HTR-8/SVneo (cell line): ENCODE results near the gene MAGI1.
A peak's percentile ranks its signal among the peaks of the same experiment; 100 is the strongest.
"Not testable (repeated sequence)": the region's sequence is repeated elsewhere in the genome, so short reads cannot be mapped to it uniquely, and the experiment has no call there.

Experiments
- DNase-seq: peaks from one replicate; pipeline ENCODE4 v3.0.0; 2011; ENCODE audit warnings: low spot score, mixed read lengths; ENCODE audit not compliant: insufficient read length
- FAIRE-seq: peaks from 2 replicates; lab custom pipeline; 2011; peaks lifted over from hg19 to GRCh38; lab: Jason Lieb, UNC

Gene MAGI1

DNA sequence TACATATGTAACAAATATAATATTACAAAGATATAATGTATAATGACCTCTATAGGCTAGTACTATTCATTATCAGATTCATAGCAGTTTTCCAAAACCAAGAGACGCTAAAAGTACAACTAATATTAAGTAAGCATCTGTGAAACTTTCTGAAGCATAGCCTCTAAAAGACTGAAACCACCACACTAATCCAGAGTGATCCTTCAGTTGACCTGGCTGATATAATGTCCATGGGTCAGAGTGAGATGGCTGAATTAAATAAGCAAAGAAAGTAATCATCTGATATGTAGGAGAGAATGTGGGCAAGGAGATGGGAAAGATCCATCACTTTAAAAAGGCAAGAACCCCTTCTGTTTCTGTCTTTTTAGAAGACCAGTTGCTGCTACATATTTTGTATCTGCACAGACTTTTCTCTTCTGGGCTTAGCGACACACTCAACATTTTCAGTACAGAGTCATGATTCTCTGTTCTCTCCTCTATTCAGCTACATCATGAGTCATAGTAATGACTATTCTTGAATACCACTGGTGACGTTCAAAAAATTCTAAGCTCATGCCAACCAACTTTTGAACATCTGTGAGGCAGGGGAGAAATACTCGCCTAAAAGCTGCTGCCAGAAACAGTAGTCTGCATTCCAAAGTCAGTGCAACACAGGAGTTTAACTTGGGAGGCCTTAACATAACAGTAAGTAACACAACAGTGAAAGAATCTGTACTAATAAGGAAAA, 149.6 kb downstream of the MAGI1 start:
- no peak for FAIRE-seq

DNA sequence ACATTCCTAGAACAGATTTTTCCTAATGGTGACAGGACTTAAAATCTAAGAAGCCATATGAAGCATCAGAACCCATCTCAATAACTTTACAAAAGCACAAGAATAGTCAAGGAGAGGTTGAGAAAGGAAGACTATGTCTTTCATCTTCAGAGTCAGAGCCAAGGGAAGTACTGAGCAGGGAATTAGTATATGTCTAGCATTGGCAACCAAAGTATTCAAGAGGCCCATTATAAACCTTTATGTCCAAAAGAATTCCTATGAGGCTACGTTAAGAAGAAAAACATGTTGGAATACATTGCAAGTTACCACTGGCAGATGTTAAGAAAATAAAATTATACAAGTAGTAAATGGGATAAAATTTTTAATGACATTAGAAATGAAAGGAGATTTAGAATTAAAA, 150.5 kb downstream of the MAGI1 start:
- DNase-seq, result no peak
- FAIRE-seq, result no peak

More for the DNA sequence above, 149.6 kb downstream of the MAGI1 start:
- DNase-seq, result peak; percentile 53

DNA sequence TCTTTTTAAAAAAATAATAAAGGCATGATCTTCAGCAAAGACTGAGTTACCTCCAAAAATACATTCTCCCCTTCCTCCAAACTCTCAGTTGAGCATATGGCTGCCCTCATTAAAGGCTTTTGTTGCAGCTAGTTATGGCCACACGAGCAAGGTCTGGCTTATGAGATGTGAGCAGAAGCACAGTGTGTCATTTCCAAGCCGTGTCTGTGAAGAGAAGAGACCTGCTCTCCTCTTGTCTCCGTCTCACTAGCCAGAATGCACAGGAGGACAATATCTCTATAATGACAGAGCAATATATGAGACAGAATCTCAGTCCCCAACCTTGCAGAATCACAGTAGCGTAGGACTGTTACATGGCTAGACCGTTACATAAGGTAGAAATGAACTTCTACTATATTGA, 152.3 kb downstream of the MAGI1 start:
- no peak for DNase-seq
- no peak for FAIRE-seq

DNA sequence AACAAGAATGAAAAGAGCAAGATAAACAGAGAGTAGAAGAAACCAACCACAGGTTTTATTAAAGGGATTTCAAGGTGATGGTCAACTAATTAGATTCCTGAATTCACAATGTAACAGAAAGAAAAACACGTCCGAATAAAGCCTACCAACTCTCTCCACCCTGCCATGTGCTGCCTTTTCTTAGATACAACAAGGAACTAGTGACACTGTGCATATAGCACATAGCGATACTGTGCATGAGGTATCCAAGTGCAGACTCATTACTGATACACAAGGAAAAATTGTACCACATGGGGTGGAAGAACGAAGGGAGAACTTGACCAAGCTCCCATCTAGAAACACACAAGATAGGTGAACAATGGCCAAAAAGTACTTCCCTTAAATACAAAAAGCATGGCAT, 154.6 kb downstream of the MAGI1 start:
- no peak for FAIRE-seq
- DNase-seq, result no peak

DNA sequence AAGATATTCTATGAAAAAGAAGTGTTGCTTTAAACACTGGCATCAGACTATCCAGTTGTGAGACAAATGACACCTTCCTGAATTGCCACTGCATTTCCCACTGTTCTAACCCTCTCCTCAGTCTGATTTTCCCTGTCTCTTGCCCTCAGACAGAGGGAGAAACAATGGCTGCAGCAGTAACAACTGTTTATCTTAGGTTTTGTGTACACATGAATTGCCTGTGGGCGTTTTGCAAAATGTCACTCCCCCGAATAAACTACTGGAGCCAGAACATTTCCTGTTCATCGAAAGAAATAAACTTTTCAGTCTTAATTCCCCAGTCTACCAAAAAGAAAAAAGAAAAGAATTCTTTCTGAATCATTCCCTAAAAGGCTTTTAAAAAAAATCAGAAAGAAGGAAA, 155.1 kb downstream of the MAGI1 start:
- FAIRE-seq (no peak), DNase-seq (no peak)

DNA sequence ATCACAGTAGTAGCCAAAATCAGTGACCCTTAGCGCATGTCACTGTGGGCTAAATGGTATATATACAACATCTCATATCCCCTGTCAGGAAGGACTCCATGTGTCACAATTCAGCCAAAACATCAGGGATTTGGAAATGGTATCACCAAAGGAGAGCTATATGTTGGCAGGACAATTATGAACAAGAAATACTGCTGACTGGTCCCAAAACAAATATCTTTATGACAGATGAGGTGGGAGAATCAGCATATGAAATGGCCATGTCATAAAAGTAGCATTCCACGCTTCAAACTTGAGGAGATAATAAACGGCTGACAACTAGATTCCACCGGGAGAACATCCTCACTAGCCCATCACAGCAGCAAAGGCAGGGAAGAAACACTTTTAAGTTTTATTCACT, 158.4 kb downstream of the MAGI1 start:
- no peak for FAIRE-seq

DNA sequence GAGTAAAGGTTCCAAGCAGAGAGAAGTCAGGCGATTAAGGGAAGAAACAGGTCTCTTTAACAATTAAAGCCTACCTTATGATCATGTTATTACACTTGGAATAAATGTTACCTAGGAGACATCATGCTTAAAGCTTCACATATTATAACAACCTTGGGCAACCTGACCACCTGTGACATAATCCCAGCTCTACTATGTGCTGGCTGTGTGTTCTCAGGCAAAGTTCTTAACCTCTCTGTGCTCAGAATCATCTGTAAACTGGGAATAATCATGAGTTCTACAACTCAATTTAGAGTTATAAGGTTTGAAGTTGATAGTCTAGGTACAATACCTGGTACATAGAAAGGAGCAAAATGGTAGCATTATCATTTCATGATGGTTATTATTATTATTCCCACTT, 159.3 kb downstream of the MAGI1 start:
- FAIRE-seq (no peak), DNase-seq (no peak)

More for the DNA sequence above, 158.4 kb downstream of the MAGI1 start:
- no peak for DNase-seq

DNA sequence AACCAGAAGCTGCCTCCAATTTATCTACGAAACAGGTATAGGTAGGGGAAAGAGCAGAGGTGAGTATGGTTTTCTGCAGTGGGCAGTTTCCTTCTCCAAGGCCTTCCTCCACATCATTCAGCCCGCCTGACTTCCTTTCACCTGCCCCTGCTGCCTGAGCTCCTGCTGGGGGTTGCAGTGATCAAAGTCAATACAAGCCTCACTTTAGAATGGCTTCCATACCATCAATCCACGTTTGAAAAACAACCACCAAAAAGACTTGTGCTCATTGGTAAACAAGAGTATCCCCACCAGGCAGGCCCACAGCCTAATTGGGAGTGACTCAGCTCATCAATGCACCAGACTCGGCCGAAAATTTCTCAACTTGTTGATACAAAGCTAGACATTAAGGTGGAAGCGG, 159.9 kb downstream of the MAGI1 start:
- FAIRE-seq (no peak), DNase-seq (no peak)

DNA sequence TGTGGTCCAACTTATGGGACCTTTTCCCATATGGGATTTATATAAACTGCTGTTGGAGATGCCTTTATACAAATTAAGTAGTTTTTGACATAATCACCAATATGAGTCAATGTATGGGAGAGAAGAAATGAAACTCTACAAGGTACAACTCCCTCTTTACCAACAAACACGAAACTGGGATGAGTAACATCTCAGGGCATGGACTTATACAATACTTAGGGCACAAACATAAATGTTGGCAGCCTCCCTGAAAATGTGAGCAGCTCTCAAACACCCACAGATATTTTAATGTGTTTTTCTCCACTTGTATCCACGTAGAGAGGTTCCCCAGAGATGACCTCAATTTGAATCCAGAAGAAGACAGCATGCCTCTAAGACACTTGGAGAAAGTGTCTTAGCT, 161.6 kb downstream of the MAGI1 start:
- FAIRE-seq (no peak), DNase-seq (no peak)

DNA sequence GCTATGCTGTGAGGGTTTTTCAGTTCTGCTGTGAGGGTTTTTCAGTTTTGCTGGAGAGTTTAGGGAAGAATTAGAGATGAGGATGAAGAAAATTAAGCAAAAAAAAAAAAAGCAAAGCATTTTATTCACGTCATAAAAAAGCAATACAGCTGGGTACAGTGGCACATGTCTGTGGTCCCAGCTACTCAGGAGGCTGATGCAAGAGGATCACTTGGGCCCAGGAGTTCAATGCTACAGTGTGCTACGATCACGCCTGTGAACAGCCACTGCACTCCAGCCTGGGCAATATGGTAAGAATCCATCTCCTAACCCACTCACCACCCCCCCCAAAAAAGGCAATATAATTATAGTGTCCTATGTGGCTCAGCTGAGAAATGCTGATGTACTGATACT, 162.7 kb downstream of the MAGI1 start:
- FAIRE-seq, result no peak
- no peak for DNase-seq

DNA sequence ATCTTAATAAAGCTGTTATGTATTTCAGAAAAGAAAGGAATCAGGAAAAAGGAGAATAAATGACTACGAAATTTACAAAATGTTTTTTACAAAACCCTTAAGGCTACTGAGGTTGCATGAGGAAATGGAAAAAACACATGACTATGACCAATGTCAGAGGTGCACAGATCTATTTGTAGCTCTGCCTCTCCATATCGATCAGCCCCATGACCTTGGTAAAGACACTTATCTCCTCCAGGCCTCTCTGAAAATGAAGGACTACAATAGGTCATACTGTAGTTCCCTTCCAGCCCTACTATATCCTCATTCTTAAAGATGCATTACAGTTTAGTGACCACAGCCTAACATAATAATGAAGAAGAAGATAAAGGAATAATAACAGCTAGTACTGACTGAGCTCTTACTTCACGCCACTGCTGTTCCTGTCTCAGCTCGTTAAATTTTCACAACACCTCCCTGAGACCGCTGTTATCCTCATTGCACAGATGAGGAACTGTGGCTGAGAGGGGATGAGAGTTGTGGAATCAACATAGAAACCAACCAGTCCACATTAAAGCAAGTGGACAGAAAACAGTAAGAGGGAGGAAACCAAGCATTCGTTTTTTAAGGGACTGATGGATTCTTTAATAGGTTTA, 163.2 kb downstream of the MAGI1 start:
- FAIRE-seq (no peak), DNase-seq (no peak)

DNA sequence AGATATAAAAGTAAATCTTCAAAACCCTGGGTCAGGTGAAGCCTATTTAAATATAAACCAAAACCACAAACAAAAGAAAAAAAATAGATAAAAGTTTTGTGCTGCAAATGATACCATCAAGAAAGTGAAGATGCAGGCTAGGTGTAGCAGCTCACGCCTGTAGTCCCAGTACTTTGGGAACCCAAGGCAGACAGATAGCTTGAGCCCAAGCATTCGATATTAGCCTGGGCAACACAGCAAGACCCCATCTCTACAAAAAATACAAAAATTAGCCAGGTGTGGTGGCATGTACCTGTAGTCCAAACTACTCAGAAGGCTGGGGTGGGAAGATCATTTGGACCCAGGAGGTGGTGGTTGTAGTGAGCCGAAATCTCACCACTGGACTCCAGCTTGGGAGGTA, 164.8 kb downstream of the MAGI1 start:
- FAIRE-seq (no peak), DNase-seq (no peak)

DNA sequence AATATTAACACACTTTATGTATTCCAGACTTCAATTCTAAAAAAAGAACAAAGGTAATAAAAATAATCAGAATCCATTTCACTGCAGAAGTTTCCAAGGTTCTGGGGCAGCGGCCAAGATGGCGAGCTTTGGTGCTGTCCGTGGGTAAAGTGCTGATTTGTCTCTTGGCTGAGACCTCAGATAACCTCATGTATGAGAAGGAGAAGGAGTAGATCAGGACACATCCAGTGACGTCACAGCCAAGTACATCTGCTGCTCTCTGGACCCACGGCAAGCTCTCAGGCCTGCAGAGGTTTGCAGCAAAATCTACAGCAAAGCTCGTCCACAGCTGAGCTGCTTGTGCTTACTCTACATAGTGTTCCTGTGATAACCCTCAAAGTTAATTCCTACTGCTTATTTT, 165.7 kb downstream of the MAGI1 start:
- FAIRE-seq (no peak), DNase-seq (no peak)

DNA sequence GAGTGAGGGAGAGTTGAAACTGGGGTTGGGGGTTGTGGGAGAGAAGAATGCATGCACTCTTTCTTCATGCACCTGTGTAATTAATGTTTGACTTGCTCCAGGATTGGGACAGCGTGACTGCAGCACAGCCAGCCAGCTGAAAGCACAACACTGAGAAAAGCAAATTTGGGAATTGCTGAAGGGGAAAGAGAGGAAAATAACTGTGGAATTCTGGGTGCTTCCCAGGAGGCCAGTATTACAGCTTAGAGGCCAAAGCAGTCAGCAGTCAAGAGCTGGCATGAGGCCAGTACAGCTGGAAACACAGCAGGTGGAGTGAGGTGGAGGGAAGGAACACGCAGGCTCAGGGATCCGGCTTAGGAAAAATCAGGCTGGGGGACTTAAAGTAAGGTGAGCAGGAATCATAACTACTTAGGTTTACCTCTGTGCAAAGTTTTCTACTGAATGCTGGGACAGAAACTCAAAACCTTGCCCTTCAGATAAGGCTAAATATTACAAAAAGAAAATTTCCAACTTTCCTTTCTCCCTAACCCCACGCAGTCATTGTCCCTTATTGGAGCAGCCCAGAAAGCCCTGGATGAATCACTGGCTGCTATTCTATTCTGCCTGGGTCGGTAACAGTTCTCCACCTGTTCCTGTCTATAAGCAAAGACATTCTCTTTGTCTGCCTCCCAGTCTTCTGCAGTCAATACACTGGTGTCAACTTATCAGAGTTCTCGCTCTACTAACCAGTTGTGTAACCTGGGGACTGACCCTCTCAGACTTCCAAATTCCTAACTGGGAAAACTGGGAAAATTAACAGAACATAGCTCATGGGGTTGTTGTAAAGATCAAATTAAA, 167.2 kb downstream of the MAGI1 start:
- no peak for FAIRE-seq
- DNase-seq, result no peak

DNA sequence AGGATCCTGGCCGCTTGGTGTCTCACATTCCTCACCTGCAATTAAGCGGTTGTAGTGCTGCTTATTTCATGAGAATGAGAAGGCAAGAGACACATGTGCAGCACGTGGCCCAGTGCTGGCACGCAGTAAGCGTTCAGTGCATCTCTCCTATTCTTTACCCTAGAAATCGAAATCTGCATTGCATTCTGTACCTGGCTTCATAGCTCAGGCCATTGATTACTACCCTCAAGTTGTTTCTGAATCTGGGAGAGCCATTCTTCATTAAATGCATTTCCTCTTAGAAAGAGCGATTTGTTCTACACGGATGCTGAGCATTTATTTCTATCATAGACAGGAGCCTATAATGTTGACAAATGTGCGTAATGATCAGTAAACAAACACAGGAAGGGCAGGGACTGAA, 168.9 kb downstream of the MAGI1 start:
- DNase-seq (no peak), FAIRE-seq (no peak)

DNA sequence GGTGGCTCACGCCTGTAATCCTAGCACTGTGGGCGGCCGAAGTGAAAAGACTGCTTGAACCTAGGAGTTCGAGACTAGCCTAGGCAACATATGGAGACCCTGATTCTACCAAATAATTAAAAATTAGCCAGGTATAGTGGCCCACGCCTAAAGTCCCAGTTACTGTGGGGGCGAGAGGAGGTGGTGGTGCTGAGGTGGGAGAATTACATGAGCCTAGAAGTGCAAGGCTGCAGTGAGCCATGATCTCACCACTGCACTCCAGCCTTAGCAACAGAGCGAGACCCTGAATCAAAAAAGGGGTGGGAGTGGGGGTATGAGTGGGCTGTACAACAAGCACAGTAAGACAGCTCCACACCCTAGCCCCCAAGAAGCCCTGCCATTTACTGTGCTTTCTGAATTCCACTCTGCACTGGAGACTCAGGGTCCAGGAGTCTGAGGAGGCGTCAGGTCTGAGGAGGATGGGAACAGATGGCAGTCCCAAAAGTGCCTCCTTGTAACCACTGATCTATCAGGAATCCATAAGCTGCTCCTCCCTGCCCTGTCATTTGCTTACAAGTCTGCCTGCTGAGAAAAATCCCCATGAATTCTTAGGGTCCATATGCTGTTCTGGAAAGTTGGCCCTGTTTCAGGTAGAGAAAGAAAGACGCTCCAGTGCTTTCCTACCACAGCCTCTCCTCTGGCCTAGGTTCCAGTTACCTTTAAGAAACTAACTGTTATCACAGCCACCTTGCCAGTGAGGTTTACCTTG, 171.1 kb downstream of the MAGI1 start:
- DNase-seq, result no peak
- no peak for FAIRE-seq

DNA sequence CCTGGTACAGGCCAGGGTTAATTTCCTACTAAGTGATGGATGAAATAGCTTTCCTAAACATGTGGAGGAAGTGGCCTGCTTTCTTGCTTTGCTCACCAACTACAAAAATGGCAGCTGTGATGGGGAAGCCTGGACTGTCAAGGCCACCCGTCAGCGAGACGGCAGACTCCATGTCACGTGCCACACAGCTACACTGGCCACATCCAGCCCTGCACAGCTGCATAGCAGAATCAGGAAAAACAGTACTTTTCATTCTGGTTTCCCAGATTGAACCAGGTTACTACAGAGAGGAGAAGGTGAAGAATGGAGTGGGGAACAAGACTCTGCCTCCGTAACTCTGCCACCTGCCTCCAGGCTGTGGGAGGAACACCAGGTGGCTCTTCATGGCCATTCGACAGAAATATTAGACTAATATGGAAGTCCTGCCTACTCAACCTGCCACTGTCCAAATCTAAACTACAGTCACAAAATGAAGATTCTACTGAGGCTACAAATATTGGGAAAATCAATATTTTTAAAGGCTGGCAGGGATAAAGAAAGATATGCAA, 174.3 kb downstream of the MAGI1 start:
- FAIRE-seq, result no peak
- no peak for DNase-seq

DNA sequence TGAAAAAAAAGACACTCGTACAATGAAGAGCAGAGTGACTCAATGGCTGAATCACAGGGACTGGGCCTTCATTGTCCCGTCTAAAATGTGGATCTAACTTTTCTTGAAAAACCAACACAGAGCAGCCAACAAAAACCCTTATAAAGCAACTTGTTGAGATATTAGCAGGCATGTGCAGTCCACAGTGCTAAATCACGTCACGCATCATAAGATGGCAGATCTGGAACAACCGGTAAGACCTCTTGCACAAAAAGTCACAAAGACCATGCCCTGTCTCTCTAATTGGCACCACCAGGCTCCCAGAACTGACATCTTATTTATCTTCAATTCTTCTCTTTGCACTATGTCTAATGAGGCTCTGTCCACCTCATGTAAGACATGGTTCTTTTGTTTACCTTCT, 177.0 kb downstream of the MAGI1 start:
- DNase-seq, result no peak
- FAIRE-seq, result no peak

DNA sequence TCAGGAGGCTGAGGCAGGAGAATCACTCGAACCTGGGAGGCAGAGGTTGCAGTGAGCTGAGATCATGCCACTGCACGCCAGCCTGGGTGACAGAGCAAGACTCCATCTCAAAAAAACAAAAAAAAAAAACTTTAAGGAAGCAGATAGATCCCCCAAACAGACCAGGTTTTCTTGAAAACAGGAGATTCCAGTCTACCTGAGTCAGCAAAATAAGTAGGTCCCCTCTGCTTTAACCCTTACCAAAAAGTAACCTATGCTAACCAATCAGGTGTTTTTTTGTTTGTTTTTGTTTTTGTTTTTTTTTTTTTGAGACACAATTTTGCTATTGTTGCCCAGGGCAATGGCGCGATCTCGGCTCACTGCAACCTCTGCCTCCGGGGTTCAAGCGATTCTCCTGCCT, 179.1 kb downstream of the MAGI1 start:
- not testable (repeated sequence) for FAIRE-seq, DNase-seq

DNA sequence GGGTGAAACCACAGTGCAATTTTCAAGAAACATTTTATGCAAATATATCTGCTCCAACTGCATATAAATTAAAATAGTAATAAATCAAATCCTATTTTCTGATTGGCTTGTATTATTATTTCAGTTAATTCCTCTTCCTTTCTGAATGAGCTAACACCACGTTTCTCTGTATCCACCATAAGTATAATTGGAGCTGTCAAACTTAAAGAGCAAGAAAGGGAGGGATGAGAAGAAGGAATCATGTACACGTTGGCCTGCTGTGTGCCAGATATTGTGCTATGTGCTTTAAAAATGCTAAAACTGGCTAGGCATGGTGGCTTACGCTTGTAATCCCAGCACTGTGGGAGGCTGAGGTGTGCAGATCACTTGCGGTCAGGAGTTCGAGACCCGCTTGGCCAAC, 180.0 kb downstream of the MAGI1 start:
- DNase-seq, result no peak
- FAIRE-seq, result no peak
